Thyroid gland (tissue), 4 donors: ENCODE results near the gene GALNT13.

Experiments
- CTCF ChIP-seq, 6 experiments: fragments of 200-600 bp in 3 of 6; fragments of 450-650 bp in 3 of 6; sonication (generic) in 3 of 6; IDR thresholded peaks; one replicate each; pipeline ENCODE4 v1.5.1; 2016 to 2019; ENCODE audit warnings: antibody characterized with exemption in 6 of 6, mild to moderate bottlenecking in 2 of 6, inconsistent platforms in 1 of 6, moderate library complexity in 1 of 6
- POLR2A ChIP-seq, 2 donors: fragments of 450-650 bp; IDR thresholded peaks; one replicate each; pipeline ENCODE4 v1.6.1; 2017; ENCODE audit warnings: antibody characterized with exemption in 2 of 2, mild to moderate bottlenecking in 2 of 2, moderate library complexity in 1 of 2

- TF ChIP-seq CTCF (IDR thresholded peaks at IDR 0.05) (no peak), POLR2A (IDR thresholded peaks at IDR 0.05) (no peak)
Measured at GRCh38 chr2:154229966-154230365, 358.2 kb downstream of the GALNT13 start.
